ENCODE data around the gene HRH4. TPM values are rescaled to one million over a fixed set of nuclear protein-coding genes. Genes with fewer than 3 reads are reported as not detected.

Gene HRH4
- total and polyA plus RNA-seq, 2 of the 13 experiments (the other 11 are each of a cell fraction or from before 2014, with no cell fraction given), result not detected

GRCh38 chr18:24421831-24422230 lies 38.6 kb upstream of the HRH4 start:
- Histone ChIP-seq H3K4me3 (replicated peaks in 1 of 3; ENCODE audit: insufficient read depth in 1 of 3, low read depth in 2 of 3, low read length in 3 of 3) (no peak overlapping the region), H3K4me1 (ENCODE audit: insufficient read depth, low read length) (no peaks in the 10 kb centered on the region), H3K9me3 (ENCODE audit: low read length) (peaks cover 8% of the 10 kb centered on the region; the same call in 1 of the 2 replicates), H3K27me3 (ENCODE audit: control insufficient read depth in 1 of 2, insufficient read depth in 2 of 2, low read length in 2 of 2) (peaks cover 0 to 4% of the 10 kb centered on the region in 2 experiments; a peak in 1 of 5 replicates), H3K79me2 (ENCODE audit: insufficient read depth, low read length) (no peaks in the 10 kb centered on the region), H3K9ac (ENCODE audit: insufficient read depth, low read depth, low read length) (no peak overlapping the region), H3K4me2 (ENCODE audit: low read depth, low read length) (no peak overlapping the region), H2AFZ (ENCODE audit: low read length) (no peak overlapping the region), H4K20me1 (ENCODE audit: insufficient read depth, low read length) (no peaks in the 10 kb centered on the region), H3K36me3 (replicated peaks in 1 of 2; ENCODE audit: control insufficient read depth in 1 of 2, insufficient read depth in 2 of 2, low read length in 2 of 2) (no peaks in the 10 kb centered on the region), H3K27ac (ENCODE audit: extremely low read length, insufficient read depth, low read length) (no peak overlapping the region)
- ChIA-PET CTCF (ENCODE audit: low intra/inter-chr PET ratio, low total read pairs) (no interaction called here), POLR2A (no interaction called here)
- ATAC-seq (no peak), DNase-seq (ENCODE audit: low spot score) (no peak), FAIRE-seq (no peak)
- in situ Hi-C loops (cut with HindIII; ENCODE audit: extremely low pct_ligation_motif_present, low pct_unique_long_range_greater_than_20kb) (no loop called here), intact Hi-C loops (cut with micrococcal nuclease; ENCODE audit: unreplicated experiment) (no loop called here)
- 0% methylated on average over 1 of the region's 1 CpG for WGBS (ENCODE audit: low lambda C conversion rate)
- no TSS peak for BruUV-seq (replicated peaks)
- no peak for TF ChIP-seq SP5 (CRISPR knock-in tag; IDR thresholded peaks at IDR 0.05; ENCODE audit: borderline replicate concordance, low read depth)
- no peak for TF ChIP-seq BRD4 (CRISPR knock-in tag; IDR thresholded peaks at IDR 0.05)
- TF ChIP-seq ATF5 (CRISPR knock-in tag; IDR thresholded peaks at IDR 0.05; ENCODE audit: low read depth), result no peak
- TF ChIP-seq NFAT5 (CRISPR knock-in tag; IDR thresholded peaks at IDR 0.05), result no peak
- no peak for TF ChIP-seq LRRFIP1 (CRISPR knock-in tag; conservative IDR thresholded peaks at IDR 0.05)
- no peak for TF ChIP-seq MED1 (CRISPR knock-in tag; IDR thresholded peaks at IDR 0.05)
- TF ChIP-seq HOMEZ (CRISPR knock-in tag; IDR thresholded peaks at IDR 0.05; ENCODE audit: low read depth), result no peak
- TF ChIP-seq IRX3 (CRISPR knock-in tag; IDR thresholded peaks at IDR 0.05; ENCODE audit: borderline replicate concordance, low read depth), result no peak
- TF ChIP-seq HMG20A (CRISPR knock-in tag; IDR thresholded peaks at IDR 0.05; ENCODE audit: borderline replicate concordance), result no peak
- TF ChIP-seq MNT (IDR thresholded peaks at IDR 0.05), result no peak
- no peak for TF ChIP-seq RNF219 (CRISPR knock-in tag; IDR thresholded peaks at IDR 0.05)
